ENCODE results near the gene SEBOX. TPM values are rescaled to one million over a fixed set of nuclear protein-coding genes. Genes with fewer than 3 reads are reported as not detected.

The SEBOX gene
- total RNA-seq, 2 donors from 2014 or later = not detected

- 16 to 20% methylated on average over 11 to 18 of the region's 18 CpGs for WGBS, 2 experiments (ENCODE audit: insufficient coverage in 1 of 2, insufficient read length in 1 of 2)
- Histone ChIP-seq H3K4me1 (ENCODE audit: control insufficient read depth, insufficient read depth, low read length) (peaks cover 7% of the 10 kb centered on the region), H3K27ac (ENCODE audit: low read depth, low read length) (peak overlapping the region; percentile 48), H3K9ac (ENCODE audit: extremely low read depth, low read length, poor library complexity, severe bottlenecking) (peak overlapping the region; percentile 88), H3K36me3 (ENCODE audit: control insufficient read depth, insufficient read depth, low read length) (peaks cover 9% of the 10 kb centered on the region), H3K27me3 (ENCODE audit: control insufficient read depth, insufficient read depth, low read length, poor library complexity, severe bottlenecking) (no peaks in the 10 kb centered on the region), H3K9me3 (ENCODE audit: control insufficient read depth, low read length) (no peaks in the 10 kb centered on the region), H3K4me3 (ENCODE audit: low read length) (peak overlapping the region; percentile 93)
- peak overlapping the region; percentile 98 for H3K4me3 Mint-ChIP-seq
- no peak for TF ChIP-seq CTCF (conservative IDR thresholded peaks at IDR 0.05)
- H3K36me3 Mint-ChIP-seq (ENCODE audit: low read depth) = peaks cover 7% of the 10 kb centered on the region
- H3K9me3 Mint-ChIP-seq = no peaks in the 10 kb centered on the region
- peaks cover 27% of the 10 kb centered on the region for H3K4me1 Mint-ChIP-seq
- H3K27me3 Mint-ChIP-seq (ENCODE audit: insufficient read depth) = peaks cover 1% of the 10 kb centered on the region
- peak; percentile 53 for DNase-seq
- peak overlapping the region; percentile 76 for H3K27ac Mint-ChIP-seq
These were observed 30.3 kb downstream of the SEBOX start for GRCh38 chr17:28334666-28335200.

- Mint-ChIP-seq H3K9me3 (no peaks in the 10 kb centered on the region), H3K4me1 (peaks cover 27% of the 10 kb centered on the region), H3K27me3 (ENCODE audit: insufficient read depth) (peaks cover 1% of the 10 kb centered on the region), H3K27ac (peak overlapping the region; percentile 76), H3K36me3 (ENCODE audit: low read depth) (peaks cover 6% of the 10 kb centered on the region), H3K4me3 (peak overlapping the region; percentile 98)
- DNase-seq = no peak
- 86 to 87% methylated on average over 5 to 6 of the region's 6 CpGs for WGBS, 2 experiments (ENCODE audit: insufficient coverage in 1 of 2, insufficient read length in 1 of 2)
- no peak for TF ChIP-seq CTCF (conservative IDR thresholded peaks at IDR 0.05)
- H3K4me3 ChIP-seq (ENCODE audit: low read length) = peak overlapping the region; percentile 93
- no peak overlapping the region for H3K27ac ChIP-seq (ENCODE audit: low read depth, low read length)
- peak overlapping the region; percentile 88 for H3K9ac ChIP-seq (ENCODE audit: extremely low read depth, low read length, poor library complexity, severe bottlenecking)
- no peaks in the 10 kb centered on the region for H3K9me3 ChIP-seq (ENCODE audit: control insufficient read depth, low read length)
- H3K27me3 ChIP-seq (ENCODE audit: control insufficient read depth, insufficient read depth, low read length, poor library complexity, severe bottlenecking) = no peaks in the 10 kb centered on the region
- peaks cover 7% of the 10 kb centered on the region for H3K36me3 ChIP-seq (ENCODE audit: control insufficient read depth, insufficient read depth, low read length)
- peaks cover 7% of the 10 kb centered on the region for H3K4me1 ChIP-seq (ENCODE audit: control insufficient read depth, insufficient read depth, low read length)
These were observed 30.8 kb downstream of the SEBOX start for GRCh38 chr17:28334171-28334570.

GRCh38 chr17:28333083-28333746 is 31.8 kb downstream of the SEBOX start:
- peaks cover 14% of the 10 kb centered on the region for H3K36me3 Mint-ChIP-seq (ENCODE audit: low read depth)
- 78 to 100% methylated on average over 1 of the region's 1 CpG for WGBS, 2 experiments (ENCODE audit: insufficient coverage in 1 of 2, insufficient read length in 1 of 2)
- H3K4me3 Mint-ChIP-seq = peak overlapping the region; percentile 98
- TF ChIP-seq CTCF (conservative IDR thresholded peaks at IDR 0.05) = no peak
- Histone ChIP-seq H3K27me3 (ENCODE audit: control insufficient read depth, insufficient read depth, low read length, poor library complexity, severe bottlenecking) (no peaks in the 10 kb centered on the region), H3K27ac (ENCODE audit: low read depth, low read length) (no peak overlapping the region), H3K4me3 (ENCODE audit: low read length) (no peak overlapping the region), H3K9ac (ENCODE audit: extremely low read depth, low read length, poor library complexity, severe bottlenecking) (no peak overlapping the region), H3K9me3 (ENCODE audit: control insufficient read depth, low read length) (no peaks in the 10 kb centered on the region), H3K36me3 (ENCODE audit: control insufficient read depth, insufficient read depth, low read length) (peaks cover 13% of the 10 kb centered on the region), H3K4me1 (ENCODE audit: control insufficient read depth, insufficient read depth, low read length) (peaks cover 7% of the 10 kb centered on the region)
- peak; percentile 35 for DNase-seq
- H3K9me3 Mint-ChIP-seq = no peaks in the 10 kb centered on the region
- H3K4me1 Mint-ChIP-seq = peaks cover 23% of the 10 kb centered on the region
- H3K27me3 Mint-ChIP-seq (ENCODE audit: insufficient read depth) = peaks cover 1% of the 10 kb centered on the region
- no peak overlapping the region for H3K27ac Mint-ChIP-seq

Measured in endodermal cell (in vitro differentiated cells).